GM19099 (cell line): ENCODE results near the gene AUTS2.

ENCODE experiments used
- POLR2A ChIP-seq: IDR thresholded peaks from 3 replicates; pipeline ENCODE4 v1.6.1; 2011; ENCODE audit warnings: low read depth; ENCODE audit not compliant: insufficient read length; ENCODE audit errors: extremely low read depth

Gene AUTS2

DNA sequence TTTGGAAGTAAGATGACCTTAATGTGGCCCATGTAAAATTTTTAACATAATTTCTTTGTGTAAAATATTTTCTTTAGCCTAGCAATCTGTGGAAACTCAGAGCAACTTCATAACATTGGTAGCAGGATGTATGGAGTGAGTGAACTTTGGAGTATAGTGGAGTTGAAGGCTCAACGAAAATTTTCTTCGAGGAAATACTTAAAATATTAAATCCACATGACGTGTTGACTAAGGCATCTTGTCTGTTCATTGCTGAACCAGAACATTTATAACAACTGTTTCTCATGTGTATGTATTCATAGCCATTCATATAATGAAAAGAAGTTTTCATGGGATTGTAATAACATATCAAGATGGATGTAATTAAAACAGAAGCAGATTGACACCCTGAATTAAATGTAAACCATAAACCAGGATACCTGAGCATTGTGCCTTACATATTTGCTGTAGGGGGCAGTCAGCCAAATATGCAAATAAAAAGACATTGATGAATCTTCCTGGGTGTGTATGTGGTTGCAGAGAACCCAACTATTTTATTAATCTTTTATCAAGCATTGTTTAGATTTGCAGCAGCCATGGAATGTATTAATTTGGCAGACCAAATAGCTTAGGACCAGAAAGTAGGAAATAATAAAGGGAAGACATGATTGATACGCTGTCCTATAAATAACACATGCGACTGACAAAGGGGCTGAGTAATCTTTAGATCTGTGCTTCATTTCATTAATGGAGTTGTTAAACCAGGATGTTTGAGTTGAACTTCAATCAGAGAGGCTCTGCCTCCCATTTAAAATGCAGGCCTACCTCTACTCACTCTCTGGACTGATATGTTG lies 11.5 kb downstream of the AUTS2 start:
- no peak for TF ChIP-seq POLR2A

DNA sequence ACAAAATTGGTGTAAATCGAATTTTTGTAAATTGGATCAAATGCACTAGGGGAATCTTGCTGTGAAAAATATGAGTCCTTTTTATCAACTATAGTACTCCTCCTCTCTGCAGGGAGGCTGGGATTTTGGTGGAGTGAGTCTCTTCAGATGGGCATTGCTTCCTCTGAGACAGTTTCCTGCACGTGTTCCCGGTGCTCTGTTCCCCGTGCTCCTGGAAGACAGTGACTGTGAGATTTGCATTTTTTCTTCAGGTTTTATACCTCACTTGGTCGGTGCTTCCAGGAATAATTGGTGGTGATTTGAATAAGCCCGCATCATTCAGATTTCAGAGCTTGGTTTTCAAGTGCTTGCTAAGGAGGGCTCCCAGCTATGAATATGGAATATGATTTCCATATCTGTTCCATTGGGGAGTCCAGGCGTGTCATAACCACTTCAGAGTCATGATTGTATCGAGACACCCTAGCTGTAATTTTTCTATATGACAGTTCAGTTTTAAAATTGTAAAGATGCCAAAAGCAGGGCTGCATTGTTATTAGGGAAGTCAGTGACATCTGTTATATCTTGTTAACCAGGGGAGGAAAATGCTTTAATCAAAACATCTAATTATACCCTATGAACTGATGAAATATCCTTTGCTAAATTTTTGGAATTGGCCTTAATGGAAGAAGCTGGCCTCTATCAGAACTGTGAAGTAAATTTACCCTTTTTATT lies 12.3 kb downstream of the AUTS2 start:
- no peak for TF ChIP-seq POLR2A

DNA sequence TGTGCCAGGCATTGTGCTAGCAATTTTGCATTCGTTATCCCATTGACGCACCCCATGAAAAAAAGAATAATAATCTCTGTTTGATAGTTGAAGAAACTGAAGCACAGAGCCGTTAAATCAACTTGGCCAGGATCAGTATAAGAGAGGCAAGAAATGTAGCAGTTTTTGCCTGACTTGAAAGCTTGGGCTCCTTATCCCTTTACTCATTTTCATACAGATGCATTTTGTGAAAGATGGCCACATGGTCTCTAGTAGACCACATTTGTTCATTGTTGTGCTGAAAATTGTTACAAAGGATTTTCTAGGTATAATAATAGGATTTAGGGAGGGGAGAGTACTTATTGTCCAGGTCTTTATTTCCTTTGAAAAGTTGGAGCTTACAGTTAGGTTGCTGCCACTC lies 14.7 kb downstream of the AUTS2 start:
- TF ChIP-seq POLR2A = no peak

DNA sequence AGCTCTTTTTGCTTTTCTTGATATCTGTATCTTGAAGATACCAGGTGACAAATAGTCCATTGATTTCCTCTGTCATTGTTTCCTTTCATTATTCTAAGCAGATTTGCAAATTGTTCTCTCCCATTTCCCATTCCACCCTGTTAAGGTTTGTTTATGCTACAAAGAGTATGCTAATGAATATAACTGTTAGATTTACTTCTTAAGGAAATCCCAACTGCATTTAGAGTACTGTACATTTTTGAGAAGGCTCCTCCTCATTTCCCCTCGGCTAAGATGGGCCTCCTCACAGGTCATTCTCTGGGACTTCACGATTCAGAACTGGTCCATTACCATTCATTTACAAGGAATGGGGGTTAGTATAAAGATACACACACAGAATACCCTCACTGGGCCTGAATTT lies 15.6 kb downstream of the AUTS2 start:
- no peak for TF ChIP-seq POLR2A

DNA sequence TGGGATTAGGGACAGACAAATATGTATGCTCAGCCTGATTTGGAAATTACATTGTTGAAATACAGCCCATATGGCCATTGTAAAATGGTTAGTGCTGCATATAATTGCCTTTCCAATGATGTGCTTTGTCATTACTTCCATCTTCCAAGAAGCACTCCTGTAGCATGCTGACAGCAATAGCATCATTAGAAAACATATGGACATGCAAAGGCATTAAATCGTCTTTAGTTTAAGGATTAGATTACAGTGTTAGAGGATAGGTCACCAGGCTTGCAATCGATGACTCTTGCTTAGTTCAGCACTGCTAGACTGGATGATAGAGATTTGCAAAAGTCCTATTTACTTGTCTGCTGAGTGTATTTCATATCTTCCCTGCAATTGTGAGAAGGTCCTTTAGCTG lies 17.4 kb downstream of the AUTS2 start:
- no peak for TF ChIP-seq POLR2A

DNA sequence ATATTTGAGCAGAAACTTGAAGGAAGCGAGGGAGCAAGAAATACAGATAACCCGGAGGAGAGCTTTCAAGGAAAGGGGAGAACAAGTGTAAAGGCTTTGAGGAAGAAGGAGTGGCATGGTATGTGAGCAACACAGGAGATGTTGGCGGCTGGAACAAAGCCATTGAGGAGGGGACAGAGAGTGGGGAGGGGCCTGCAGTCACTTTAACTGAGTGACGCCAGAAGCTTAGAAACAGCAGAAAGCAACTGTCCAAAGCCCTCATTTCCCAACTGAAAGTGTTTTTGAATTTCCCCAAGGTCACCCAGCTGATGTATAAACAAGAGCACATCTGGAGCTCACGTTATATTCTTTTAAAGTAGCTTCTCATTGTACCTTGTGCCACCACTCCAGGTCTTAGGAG lies 19.1 kb downstream of the AUTS2 start:
- no peak for TF ChIP-seq POLR2A

DNA sequence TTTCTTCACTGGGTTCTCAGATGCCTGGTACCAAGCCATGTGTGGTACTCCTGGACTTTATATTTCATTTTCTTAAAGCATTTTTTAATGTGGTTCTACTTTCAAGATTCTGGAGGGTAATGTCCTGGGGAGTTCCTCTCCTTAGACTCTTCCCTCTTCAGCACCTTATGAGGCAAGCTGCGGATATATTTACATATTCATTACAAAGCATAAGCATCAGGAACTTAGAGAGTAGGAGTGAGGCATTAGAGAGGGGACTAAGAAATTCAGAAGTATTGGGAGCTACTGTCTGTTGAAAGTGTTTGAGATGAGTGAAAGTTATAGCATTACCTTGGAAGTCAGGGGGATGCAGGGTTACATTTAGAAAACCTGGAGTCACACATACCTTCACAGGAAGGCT lies 20.8 kb downstream of the AUTS2 start:
- no peak for TF ChIP-seq POLR2A

DNA sequence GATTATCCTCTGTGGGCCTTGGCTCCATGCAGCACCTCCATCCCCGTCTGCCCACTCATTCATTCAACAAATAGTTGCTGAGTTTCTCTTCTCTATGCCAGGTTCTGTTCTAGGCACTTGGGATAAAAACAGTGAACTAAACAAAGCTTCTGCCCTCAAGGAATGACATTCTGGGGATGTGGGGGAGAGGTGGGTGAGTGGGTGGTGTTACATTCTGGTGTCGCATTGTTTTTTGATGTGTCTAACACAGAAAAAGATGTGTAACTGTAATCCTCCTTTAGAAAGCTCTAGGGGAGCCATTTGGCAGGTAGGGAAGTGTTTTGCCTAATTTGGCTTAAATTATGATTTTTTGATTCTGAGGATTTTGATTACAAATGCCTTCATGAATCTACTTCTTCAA lies 21.4 kb downstream of the AUTS2 start:
- TF ChIP-seq POLR2A = no peak

DNA sequence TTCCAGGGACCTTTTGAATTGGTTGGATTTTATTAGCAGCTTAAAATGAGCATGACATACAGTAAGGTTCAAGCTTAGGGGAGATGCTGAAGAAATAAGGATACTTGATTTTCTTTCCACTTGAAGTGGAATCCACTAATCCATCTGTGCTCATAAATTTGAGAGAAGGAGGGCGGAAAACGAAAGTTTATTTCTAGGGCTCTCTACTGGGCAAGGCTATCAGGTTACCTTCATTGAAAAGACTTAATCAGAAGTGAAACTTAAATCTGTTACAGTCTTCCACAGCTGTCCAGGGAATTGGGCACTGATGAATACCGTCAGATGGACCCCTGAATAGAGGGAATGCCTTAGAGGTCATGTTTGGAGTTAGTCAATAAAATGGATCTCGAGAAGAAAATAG lies 21.8 kb downstream of the AUTS2 start:
- TF ChIP-seq POLR2A = no peak

DNA sequence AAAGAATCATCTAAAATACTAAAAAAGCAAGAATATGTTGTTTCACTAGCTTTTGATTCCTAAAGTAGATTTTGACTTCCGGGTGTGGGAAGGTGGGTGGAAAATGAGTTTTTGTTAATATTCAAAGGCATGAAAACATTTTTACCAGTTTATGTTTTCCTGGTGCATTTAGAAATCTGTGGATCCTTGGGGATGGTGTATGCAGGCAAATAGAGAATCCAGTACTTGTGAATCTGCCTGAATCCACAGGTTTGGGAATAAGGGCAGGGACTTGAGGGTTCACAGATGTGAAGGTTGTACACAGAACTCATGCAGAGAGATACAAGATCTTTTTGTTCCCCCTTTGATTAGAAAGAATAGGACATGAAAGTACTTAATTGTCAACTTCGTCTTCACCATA lies 22.4 kb downstream of the AUTS2 start:
- TF ChIP-seq POLR2A = no peak

DNA sequence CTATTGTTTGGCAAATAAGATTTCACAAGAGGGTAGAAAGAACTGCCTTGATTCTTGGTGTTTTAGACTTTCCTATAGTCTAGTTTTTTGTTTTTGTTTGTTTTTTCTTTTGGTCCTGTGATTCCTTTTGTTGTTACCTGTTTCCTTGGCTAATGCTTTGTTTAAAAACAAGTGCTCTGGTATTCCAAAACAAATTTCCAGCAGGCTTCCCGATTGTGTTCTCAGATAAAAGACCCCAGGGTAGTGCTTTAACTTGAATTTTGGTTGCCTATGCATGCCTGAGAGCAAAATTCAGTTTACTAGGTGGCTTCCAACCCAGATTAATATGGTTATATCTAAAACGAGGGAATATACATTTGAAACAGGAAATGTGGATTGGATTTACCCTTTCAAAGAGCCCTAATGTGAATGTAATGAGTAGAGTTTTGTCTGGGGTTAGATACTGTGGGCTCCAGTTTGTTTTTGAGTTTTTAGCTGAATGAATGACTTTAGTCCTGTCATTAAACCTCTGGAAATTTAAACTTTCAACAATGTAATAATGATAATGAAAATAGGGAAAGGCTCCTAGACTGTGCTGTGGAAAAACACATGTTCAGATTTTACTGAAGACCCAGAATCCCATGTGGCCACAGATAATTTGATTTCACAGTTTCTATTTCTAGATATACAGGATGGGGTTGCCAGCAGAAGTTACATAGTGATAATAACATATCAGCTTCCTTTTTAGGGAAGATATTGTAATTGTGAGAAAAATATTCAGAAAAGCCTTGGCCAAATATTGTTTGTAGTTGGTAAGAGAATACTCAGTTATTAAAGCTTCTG lies 23.9 kb downstream of the AUTS2 start:
- TF ChIP-seq POLR2A = no peak

DNA sequence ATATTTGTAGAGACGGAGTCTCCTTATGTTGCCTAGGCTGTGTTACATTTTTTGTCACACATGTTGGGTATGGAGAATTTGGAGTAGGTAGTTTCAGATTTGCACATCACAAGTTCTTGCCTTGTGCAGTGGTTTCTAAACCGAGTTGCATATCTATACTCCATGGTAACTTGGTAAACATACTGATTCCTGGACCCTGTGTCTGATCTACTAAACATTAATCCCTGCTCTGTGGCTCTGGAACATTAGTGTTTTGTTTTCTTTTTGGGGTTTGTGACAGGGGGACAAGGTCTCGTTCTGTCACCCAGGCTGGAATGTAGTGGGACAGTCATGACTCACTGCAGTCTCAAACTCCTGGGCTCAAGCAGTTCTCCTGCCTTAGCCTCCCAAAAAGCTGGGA lies 24.7 kb downstream of the AUTS2 start:
- TF ChIP-seq POLR2A = no peak

DNA sequence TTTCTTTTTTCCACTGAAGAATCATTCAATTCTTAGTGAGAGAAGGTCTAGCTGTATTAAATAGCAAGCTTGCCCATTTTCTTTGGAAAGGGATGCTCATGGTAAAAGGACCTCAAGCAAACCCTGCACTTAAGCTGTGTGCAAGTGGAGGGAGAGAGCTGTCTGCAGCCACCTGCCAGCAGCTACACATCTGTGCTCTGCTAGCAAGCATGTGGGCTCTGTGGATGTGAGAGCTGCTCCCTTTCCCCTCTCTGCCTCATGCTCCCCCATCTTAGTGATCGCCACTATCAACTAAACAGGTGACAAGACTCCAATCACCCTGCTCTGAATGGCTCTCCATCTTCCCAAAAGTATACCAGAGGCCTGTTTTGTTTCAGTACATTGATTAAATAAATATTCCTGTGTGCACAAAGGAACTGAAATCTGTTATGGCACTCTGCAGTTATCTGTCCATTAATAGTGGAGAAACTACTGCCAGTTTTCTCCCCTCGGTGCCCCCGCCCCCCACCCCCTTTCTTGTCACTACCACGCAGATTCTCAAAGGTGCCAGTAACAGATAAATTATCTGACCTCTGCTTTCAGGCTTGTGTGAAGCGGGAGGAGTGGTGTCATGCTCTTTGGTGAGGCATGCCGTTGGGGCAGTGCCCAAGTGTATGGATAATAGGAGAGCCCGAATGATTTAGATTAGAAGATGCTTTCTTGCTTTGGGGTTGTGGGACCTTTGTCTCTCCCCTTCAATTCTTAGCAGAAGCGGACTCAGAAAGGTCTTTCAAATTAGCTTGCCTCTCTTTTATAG lies 26.4 kb downstream of the AUTS2 start:
- no peak for TF ChIP-seq POLR2A

DNA sequence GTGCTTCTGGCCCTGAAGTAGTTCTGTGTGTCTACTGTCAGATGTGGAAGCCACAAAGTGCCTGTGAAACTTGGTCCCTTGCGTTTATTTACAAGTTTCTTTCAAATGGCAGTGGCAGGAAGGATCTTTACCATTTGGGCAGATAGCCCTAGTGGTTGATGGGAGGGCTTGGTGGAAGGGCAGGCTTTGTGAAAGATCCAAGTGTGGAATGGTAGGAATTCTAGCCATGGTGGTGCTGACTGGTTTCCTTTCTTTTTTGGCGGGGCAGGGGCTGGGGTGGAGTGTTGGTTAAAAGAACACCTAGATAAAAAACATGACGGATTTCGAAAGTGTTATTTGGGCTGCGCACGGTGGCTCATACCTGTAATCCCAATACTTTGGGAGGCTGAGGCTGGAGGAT lies 27.0 kb downstream of the AUTS2 start:
- TF ChIP-seq POLR2A = no peak

DNA sequence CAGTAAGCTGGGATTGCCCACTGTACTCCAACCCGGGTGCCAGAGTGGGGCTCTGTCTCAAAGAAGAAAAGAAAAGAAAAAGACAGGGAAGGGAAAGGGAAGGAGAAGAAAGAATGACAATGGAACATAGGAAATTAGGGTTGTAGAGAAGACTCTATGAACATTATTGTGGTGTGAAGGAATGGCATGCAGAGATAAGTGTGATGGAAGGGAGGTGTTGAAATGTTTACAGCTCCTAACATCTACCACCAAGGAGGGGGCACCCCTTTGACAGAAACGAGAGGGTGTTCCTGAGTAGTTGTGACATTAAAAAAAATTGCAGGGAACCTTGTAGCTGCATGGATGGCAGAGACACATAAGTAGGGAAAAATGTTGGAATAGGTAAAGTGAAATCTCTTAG lies 27.5 kb downstream of the AUTS2 start:
- TF ChIP-seq POLR2A = no peak
